GM23338 (cell line): ENCODE measurements around the gene SLC39A8. TPM values are rescaled to one million over a fixed set of nuclear protein-coding genes. Genes with fewer than 3 reads are reported as not detected.

ENCODE experiments used
- ATAC-seq: fragments of 200-7000 bp; cut with Tn5 transposase; 3 replicates; pipeline ENCODE4 v1.9.1; 2020
- DNase-seq: peaks from one replicate; pipeline ENCODE4 v3.0.0-alpha.2; 2015; ENCODE audit warnings: low spot score
- H2AFZ ChIP-seq: fragments of 200-600 bp; sonication (generic); 2 replicates; pipeline ENCODE4 v1.8.0; 2016; ENCODE audit warnings: antibody characterized with exemption, mild to moderate bottlenecking, moderate library complexity
- H3F3A ChIP-seq: fragments of 200-600 bp; sonication (generic); replicated peaks from 2 replicates; pipeline ENCODE4 v1.8.0; 2017; ENCODE audit warnings: antibody characterized with exemption, mixed run types, low read depth
- H3K27ac ChIP-seq: fragments of 200-600 bp; sonication (generic); 2 replicates; pipeline ENCODE4 v1.6.1; 2016; ENCODE audit warnings: low read depth
- H3K27me3 ChIP-seq: fragments of 200-600 bp; sonication (generic); 2 replicates; pipeline ENCODE4 v1.8.0; 2016; ENCODE audit warnings: mild to moderate bottlenecking, mixed run types, moderate library complexity; ENCODE audit not compliant: insufficient read depth
- H3K36me3 ChIP-seq: fragments of 200-600 bp; sonication (generic); 2 replicates; pipeline ENCODE4 v1.8.0; 2016; ENCODE audit warnings: mild to moderate bottlenecking; ENCODE audit not compliant: insufficient read depth
- H3K4me1 ChIP-seq: fragments of 200-600 bp; sonication (generic); 2 replicates; pipeline ENCODE4 v1.8.0; 2016; ENCODE audit warnings: mild to moderate bottlenecking, moderate library complexity; ENCODE audit not compliant: insufficient read depth
- H3K4me2 ChIP-seq: fragments of 200-600 bp; sonication (generic); 2 replicates; pipeline ENCODE4 v1.7.1; 2017; ENCODE audit warnings: mixed run types
- H3K4me3 ChIP-seq: fragments of 200-600 bp; sonication (generic); 2 replicates; pipeline ENCODE4 v1.6.1; 2016; ENCODE audit warnings: mixed run types
- H3K79me2 ChIP-seq: fragments of 200-600 bp; sonication (generic); replicated peaks from 2 replicates; pipeline ENCODE4 v1.8.0; 2017; ENCODE audit warnings: mild to moderate bottlenecking; ENCODE audit not compliant: insufficient read depth
- H3K9me2 ChIP-seq: fragments of 200-600 bp; sonication (generic); 2 replicates; pipeline ENCODE4 v1.8.0; 2017; ENCODE audit not compliant: insufficient read depth
- H4K20me1 ChIP-seq: fragments of 200-600 bp; sonication (generic); replicated peaks from 2 replicates; pipeline ENCODE4 v1.8.0; 2017; ENCODE audit warnings: mild to moderate bottlenecking; ENCODE audit not compliant: insufficient read depth
- H3K27ac Mint-ChIP-seq: 2 replicates; pipeline ENCODE4 v1.8.0; 2020; ENCODE audit warnings: inconsistent platforms, mild to moderate bottlenecking, moderate library complexity, mixed read lengths
- H3K27me3 Mint-ChIP-seq: 3 replicates; pipeline ENCODE4 v1.8.0; 2022; ENCODE audit warnings: low read depth, mild to moderate bottlenecking, moderate library complexity, mixed read lengths, inconsistent platforms; ENCODE audit not compliant: insufficient read depth, poor library complexity
- H3K36me3 Mint-ChIP-seq: 3 replicates; pipeline ENCODE4 v1.8.0; 2021; ENCODE audit warnings: low read depth, mild to moderate bottlenecking, inconsistent platforms, moderate library complexity, mixed read lengths
- H3K4me1 Mint-ChIP-seq: 3 replicates; pipeline ENCODE4 v1.8.0; 2020; ENCODE audit warnings: mild to moderate bottlenecking, inconsistent platforms, mixed read lengths
- H3K4me3 Mint-ChIP-seq: 3 replicates; pipeline ENCODE4 v1.8.0; 2021; ENCODE audit warnings: moderate library complexity, mild to moderate bottlenecking, inconsistent platforms, mixed read lengths
- H3K9me3 Mint-ChIP-seq: 3 replicates; pipeline ENCODE4 v1.8.0; 2020; ENCODE audit warnings: moderate library complexity, mild to moderate bottlenecking, inconsistent platforms, mixed read lengths
- CREB1 ChIP-seq: fragments of 250-450 bp; sonication (Bioruptor Pico); IDR thresholded peaks from 2 replicates; pipeline ENCODE4 v1.5.0; 2020; ENCODE audit warnings: low read depth, mild to moderate bottlenecking, moderate library complexity
- EZH2 ChIP-seq: fragments of 200-600 bp; sonication (generic); IDR thresholded peaks from one replicate; pipeline ENCODE4 v1.8.0; 2017; ENCODE audit warnings: antibody characterized with exemption, mild to moderate bottlenecking, low read depth; ENCODE audit not compliant: unreplicated experiment
- EZH2phosphoT487 ChIP-seq: fragments of 200-600 bp; sonication (generic); IDR thresholded peaks from one replicate; pipeline ENCODE4 v1.8.1; 2018; ENCODE audit warnings: antibody characterized with exemption; ENCODE audit not compliant: unreplicated experiment
- JUNB ChIP-seq: IDR thresholded peaks from one replicate; pipeline ENCODE4 v1.6.1; 2016; ENCODE audit warnings: antibody characterized with exemption; ENCODE audit not compliant: unreplicated experiment
- NANOG ChIP-seq: IDR thresholded peaks from 2 replicates; pipeline ENCODE4 v1.6.1; 2016; ENCODE audit warnings: antibody characterized with exemption, borderline replicate concordance
- POLR2AphosphoS5 ChIP-seq: IDR thresholded peaks from 2 replicates; pipeline ENCODE4 v1.6.1; 2016; ENCODE audit warnings: antibody characterized with exemption, low read depth
- STAT1 ChIP-seq: IDR thresholded peaks from one replicate; pipeline ENCODE4 v1.6.1; 2016; ENCODE audit warnings: antibody characterized with exemption; ENCODE audit not compliant: unreplicated experiment
- ZNF114 ChIP-seq: fragments of 250-450 bp; sonication (Bioruptor Pico); IDR thresholded peaks from 2 replicates; pipeline ENCODE4 v1.5.0; 2020; ENCODE audit warnings: mild to moderate bottlenecking, moderate library complexity
- ZNF331 ChIP-seq: fragments of 250-450 bp; sonication (Bioruptor Pico); IDR thresholded peaks from 2 replicates; pipeline ENCODE4 v1.5.0; 2020; ENCODE audit warnings: low read depth, mild to moderate bottlenecking, moderate library complexity
- polyA plus RNA-seq: library from polyadenylated mRNA; unstranded; fragments of >200 nt; fragmentation: Nextera tagmentation; extraction: Ambion mirVana; gene quantifications from 2 replicates; pipeline ENCODE4 v1.2.1, GENCODE V29; 2016
- total RNA-seq: library from RNA; depleted of rRNA; stranded (reverse); fragments of >200 nt; shearing (Covaris generic); gene quantifications from 2 replicates; pipeline ENCODE4 v1.2.3, GENCODE V29; 2014
- TF ChIP-seq, protein P1 (sequence below): IDR thresholded peaks from one replicate; pipeline ENCODE4 v1.6.1; 2018; ENCODE audit warnings: antibody characterized with exemption; ENCODE audit not compliant: unreplicated experiment
- TF ChIP-seq, protein P2 (sequence below): fragments of 250-450 bp; sonication (Bioruptor Pico); IDR thresholded peaks from 2 replicates; pipeline ENCODE4 v1.5.0; 2020; ENCODE audit warnings: mild to moderate bottlenecking, moderate library complexity
- TF ChIP-seq, protein P3 (sequence below), 2 experiments: fragments of 200-600 bp in 1 of 2; sonication (generic) in 1 of 2; conservative IDR thresholded peaks; 2 replicates each; pipeline versions ENCODE4 v1.5.1 to v1.6.1; 2016 to 2017; ENCODE audit warnings: antibody characterized with exemption in 2 of 2, low read depth in 2 of 2, mild to moderate bottlenecking in 2 of 2, moderate library complexity in 1 of 2
- TF ChIP-seq, protein P4 (sequence below): IDR thresholded peaks from 2 replicates; pipeline ENCODE4 v1.6.1; 2016; ENCODE audit warnings: antibody characterized with exemption

The SLC39A8 gene
- total and polyA plus RNA-seq, 2 experiments from 2014 or later: 20.1 to 42.5 TPM

- H3K9me3 Mint-ChIP-seq: no peaks in the 10 kb centered on the region
- no peak overlapping the region for H3K27ac ChIP-seq
- no peaks in the 10 kb centered on the region for H3K36me3 Mint-ChIP-seq
- TF ChIP-seq, protein P1, sequence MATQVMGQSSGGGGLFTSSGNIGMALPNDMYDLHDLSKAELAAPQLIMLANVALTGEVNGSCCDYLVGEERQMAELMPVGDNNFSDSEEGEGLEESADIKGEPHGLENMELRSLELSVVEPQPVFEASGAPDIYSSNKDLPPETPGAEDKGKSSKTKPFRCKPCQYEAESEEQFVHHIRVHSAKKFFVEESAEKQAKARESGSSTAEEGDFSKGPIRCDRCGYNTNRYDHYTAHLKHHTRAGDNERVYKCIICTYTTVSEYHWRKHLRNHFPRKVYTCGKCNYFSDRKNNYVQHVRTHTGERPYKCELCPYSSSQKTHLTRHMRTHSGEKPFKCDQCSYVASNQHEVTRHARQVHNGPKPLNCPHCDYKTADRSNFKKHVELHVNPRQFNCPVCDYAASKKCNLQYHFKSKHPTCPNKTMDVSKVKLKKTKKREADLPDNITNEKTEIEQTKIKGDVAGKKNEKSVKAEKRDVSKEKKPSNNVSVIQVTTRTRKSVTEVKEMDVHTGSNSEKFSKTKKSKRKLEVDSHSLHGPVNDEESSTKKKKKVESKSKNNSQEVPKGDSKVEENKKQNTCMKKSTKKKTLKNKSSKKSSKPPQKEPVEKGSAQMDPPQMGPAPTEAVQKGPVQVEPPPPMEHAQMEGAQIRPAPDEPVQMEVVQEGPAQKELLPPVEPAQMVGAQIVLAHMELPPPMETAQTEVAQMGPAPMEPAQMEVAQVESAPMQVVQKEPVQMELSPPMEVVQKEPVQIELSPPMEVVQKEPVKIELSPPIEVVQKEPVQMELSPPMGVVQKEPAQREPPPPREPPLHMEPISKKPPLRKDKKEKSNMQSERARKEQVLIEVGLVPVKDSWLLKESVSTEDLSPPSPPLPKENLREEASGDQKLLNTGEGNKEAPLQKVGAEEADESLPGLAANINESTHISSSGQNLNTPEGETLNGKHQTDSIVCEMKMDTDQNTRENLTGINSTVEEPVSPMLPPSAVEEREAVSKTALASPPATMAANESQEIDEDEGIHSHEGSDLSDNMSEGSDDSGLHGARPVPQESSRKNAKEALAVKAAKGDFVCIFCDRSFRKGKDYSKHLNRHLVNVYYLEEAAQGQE: no peak
- no peak for TF ChIP-seq ZNF331
- TF ChIP-seq, protein P2, sequence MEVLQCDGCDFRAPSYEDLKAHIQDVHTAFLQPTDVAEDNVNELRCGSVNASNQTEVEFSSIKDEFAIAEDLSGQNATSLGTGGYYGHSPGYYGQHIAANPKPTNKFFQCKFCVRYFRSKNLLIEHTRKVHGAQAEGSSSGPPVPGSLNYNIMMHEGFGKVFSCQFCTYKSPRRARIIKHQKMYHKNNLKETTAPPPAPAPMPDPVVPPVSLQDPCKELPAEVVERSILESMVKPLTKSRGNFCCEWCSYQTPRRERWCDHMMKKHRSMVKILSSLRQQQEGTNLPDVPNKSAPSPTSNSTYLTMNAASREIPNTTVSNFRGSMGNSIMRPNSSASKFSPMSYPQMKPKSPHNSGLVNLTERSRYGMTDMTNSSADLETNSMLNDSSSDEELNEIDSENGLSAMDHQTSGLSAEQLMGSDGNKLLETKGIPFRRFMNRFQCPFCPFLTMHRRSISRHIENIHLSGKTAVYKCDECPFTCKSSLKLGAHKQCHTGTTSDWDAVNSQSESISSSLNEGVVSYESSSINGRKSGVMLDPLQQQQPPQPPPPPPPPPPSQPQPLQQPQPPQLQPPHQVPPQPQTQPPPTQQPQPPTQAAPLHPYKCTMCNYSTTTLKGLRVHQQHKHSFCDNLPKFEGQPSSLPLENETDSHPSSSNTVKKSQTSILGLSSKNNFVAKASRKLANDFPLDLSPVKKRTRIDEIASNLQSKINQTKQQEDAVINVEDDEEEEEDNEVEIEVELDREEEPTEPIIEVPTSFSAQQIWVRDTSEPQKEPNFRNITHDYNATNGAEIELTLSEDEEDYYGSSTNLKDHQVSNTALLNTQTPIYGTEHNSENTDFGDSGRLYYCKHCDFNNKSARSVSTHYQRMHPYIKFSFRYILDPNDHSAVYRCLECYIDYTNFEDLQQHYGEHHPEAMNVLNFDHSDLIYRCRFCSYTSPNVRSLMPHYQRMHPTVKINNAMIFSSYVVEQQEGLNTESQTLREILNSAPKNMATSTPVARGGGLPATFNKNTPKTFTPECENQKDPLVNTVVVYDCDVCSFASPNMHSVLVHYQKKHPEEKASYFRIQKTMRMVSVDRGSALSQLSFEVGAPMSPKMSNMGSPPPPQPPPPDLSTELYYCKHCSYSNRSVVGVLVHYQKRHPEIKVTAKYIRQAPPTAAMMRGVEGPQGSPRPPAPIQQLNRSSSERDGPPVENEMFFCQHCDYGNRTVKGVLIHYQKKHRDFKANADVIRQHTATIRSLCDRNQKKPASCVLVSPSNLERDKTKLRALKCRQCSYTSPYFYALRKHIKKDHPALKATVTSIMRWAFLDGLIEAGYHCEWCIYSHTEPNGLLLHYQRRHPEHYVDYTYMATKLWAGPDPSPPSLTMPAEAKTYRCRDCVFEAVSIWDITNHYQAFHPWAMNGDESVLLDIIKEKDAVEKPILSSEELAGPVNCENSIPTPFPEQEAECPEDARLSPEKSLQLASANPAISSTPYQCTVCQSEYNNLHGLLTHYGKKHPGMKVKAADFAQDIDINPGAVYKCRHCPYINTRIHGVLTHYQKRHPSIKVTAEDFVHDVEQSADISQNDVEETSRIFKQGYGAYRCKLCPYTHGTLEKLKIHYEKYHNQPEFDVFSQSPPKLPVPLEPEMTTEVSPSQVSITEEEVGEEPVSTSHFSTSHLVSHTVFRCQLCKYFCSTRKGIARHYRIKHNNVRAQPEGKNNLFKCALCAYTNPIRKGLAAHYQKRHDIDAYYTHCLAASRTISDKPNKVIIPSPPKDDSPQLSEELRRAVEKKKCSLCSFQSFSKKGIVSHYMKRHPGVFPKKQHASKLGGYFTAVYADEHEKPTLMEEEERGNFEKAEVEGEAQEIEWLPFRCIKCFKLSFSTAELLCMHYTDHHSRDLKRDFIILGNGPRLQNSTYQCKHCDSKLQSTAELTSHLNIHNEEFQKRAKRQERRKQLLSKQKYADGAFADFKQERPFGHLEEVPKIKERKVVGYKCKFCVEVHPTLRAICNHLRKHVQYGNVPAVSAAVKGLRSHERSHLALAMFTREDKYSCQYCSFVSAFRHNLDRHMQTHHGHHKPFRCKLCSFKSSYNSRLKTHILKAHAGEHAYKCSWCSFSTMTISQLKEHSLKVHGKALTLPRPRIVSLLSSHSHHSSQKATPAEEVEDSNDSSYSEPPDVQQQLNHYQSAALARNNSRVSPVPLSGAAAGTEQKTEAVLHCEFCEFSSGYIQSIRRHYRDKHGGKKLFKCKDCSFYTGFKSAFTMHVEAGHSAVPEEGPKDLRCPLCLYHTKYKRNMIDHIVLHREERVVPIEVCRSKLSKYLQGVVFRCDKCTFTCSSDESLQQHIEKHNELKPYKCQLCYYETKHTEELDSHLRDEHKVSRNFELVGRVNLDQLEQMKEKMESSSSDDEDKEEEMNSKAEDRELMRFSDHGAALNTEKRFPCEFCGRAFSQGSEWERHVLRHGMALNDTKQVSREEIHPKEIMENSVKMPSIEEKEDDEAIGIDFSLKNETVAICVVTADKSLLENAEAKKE: no peak
- no peak for TF ChIP-seq JUNB
- TF ChIP-seq ZNF114 (CRISPR knock-in tag): no peak
- TF ChIP-seq, protein P3, sequence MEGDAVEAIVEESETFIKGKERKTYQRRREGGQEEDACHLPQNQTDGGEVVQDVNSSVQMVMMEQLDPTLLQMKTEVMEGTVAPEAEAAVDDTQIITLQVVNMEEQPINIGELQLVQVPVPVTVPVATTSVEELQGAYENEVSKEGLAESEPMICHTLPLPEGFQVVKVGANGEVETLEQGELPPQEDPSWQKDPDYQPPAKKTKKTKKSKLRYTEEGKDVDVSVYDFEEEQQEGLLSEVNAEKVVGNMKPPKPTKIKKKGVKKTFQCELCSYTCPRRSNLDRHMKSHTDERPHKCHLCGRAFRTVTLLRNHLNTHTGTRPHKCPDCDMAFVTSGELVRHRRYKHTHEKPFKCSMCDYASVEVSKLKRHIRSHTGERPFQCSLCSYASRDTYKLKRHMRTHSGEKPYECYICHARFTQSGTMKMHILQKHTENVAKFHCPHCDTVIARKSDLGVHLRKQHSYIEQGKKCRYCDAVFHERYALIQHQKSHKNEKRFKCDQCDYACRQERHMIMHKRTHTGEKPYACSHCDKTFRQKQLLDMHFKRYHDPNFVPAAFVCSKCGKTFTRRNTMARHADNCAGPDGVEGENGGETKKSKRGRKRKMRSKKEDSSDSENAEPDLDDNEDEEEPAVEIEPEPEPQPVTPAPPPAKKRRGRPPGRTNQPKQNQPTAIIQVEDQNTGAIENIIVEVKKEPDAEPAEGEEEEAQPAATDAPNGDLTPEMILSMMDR (conservative IDR thresholded peaks at IDR 0.05; ENCODE audit: low read depth in 2 of 2): no peak
- no peak for TF ChIP-seq STAT1
- TF ChIP-seq POLR2AphosphoS5: no peak
- TF ChIP-seq EZH2phosphoT487: no peak
- no peak for TF ChIP-seq NANOG
- TF ChIP-seq CREB1 (CRISPR knock-in tag): no peak
- TF ChIP-seq, protein P4, sequence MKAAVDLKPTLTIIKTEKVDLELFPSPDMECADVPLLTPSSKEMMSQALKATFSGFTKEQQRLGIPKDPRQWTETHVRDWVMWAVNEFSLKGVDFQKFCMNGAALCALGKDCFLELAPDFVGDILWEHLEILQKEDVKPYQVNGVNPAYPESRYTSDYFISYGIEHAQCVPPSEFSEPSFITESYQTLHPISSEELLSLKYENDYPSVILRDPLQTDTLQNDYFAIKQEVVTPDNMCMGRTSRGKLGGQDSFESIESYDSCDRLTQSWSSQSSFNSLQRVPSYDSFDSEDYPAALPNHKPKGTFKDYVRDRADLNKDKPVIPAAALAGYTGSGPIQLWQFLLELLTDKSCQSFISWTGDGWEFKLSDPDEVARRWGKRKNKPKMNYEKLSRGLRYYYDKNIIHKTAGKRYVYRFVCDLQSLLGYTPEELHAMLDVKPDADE: no peak
- no peak for TF ChIP-seq EZH2
- no peak overlapping the region for H3K4me3 ChIP-seq
- H3K27ac Mint-ChIP-seq: no peak overlapping the region
- peaks cover 5% of the 10 kb centered on the region for H3K27me3 Mint-ChIP-seq
- 0 out of 2 replicates have a peak, but pooled peaks cover 3% of the 10 kb centered on the region for H3F3A ChIP-seq
- ATAC-seq (no peak), DNase-seq (no peak)
- H3K79me2 ChIP-seq: peaks cover 17% of the 10 kb centered on the region
- H3K9me2 ChIP-seq: 0 out of 2 replicates have a peak, but pooled peaks cover 3% of the 10 kb centered on the region
- H3K27me3 ChIP-seq: no peaks in the 10 kb centered on the region
- H3K4me3 Mint-ChIP-seq: no peak overlapping the region
- H4K20me1 ChIP-seq: no peaks in the 10 kb centered on the region
- H2AFZ ChIP-seq: no peak overlapping the region
- peaks cover 35% of the 10 kb centered on the region for H3K4me1 ChIP-seq
- peaks cover 37% of the 10 kb centered on the region for H3K4me1 Mint-ChIP-seq
- no peak overlapping the region for H3K4me2 ChIP-seq
- H3K36me3 ChIP-seq: no peaks in the 10 kb centered on the region
Measured at GRCh38 chr4:102324730-102325129, 20.6 kb downstream of the SLC39A8 start.
